Measurements from ENCODE around the gene PARD3B.

The PARD3B gene

DNA sequence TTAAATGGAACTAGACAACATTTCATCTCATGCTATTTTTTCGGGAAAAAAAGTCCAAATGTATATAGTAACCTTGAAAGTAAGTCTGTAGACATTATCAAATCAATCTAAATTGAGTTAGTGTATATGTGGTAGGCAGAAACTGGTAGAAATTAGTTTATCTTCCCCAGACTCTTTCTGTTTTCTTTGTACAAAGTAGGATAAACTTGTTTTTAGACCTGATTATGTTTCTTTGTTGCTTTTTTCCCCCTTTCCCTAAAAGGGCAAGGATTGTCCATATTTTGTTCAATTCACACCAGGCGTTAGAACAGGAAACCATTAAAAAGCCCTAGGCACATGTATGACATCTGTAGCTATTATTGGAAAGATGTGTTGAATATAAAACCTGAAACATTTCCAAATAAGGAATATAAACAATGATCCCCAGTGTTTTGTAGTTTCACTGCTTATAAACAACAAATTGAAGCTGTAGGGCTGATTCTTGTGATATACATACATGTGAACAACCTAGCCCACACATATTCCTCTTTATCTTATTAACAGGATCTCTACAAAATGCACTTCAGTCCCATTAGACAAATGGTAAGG is 528.3 kb downstream of the PARD3B start:
- DNase-seq, result no peak

DNA sequence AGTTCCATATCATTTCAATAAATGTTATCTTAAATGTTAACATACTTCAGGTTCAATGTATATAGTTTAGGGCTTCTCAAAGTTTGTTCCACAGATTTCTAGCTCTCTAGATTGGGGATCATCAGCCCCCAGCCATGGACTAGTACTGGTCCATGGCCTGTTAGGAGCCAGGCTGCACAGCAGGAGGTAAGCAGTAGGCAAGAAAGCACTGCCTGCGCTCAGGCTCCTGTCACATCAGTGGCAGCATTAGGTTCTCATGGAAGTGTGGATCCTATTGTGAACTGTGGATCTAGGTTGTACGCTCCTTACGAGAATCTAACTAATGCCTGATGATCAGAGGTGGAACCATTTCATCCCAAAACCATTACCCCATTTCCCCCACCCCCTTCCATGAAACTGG is 531.1 kb downstream of the PARD3B start:
- no peak for DNase-seq

DNA sequence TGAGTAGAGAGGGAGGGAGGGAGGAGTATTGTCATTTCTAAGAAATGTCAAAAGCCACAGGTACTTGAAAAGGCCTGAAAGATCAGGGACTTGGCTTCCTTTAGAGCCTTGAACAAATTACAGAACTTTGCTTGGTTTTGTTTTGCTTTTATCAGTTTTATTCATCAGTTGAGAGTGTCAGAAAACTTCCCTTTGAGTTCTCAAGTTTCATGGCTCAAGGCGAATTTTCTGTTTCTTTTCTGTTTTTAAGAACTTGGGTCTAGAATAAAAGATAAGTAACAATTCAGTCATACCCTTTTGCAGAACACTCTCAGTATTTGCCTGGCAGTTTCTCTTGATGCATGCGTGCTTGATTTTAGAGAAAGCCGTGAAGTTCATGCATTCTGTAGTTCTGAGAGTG is 531.9 kb downstream of the PARD3B start:
- no peak for DNase-seq

DNA sequence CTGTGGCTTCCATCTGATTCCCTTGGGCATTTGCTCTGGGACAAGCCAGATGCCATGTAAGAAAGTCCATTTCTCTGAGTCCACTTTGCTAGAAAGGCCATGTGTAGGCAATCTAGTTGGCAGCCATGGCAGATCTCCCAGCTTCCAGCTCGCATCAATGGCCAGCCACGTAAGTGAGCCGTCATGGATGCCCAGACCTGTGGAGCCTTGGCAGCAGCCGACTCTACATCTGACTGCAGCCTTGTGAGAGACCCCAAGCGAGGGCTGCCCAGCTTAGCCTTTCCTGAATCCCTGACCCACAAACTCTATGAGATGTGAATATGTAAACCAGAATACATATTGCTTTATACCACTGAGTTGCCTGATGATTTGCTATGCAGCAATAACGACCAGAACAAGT is 533.5 kb downstream of the PARD3B start:
- DNase-seq, result no peak

DNA sequence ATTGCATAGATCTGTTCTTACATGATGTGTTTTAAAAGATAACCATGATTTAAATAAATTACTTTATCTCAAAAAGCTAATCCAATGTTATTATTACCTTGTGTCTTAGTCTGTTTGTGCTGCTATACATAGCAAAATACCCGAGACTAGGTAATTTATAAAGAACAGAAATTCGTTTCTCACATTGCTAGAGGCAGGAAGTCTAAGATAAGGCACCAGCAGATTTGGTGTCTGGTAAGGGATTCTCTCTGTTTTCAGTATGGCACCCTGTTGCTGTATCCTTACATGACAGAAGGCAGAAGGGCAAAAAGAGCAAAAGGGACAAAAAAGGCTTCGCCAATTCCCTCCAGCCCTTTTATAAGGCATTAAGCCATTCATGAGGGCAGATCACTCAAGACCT is 533.9 kb downstream of the PARD3B start:
- DNase-seq, result no peak

DNA sequence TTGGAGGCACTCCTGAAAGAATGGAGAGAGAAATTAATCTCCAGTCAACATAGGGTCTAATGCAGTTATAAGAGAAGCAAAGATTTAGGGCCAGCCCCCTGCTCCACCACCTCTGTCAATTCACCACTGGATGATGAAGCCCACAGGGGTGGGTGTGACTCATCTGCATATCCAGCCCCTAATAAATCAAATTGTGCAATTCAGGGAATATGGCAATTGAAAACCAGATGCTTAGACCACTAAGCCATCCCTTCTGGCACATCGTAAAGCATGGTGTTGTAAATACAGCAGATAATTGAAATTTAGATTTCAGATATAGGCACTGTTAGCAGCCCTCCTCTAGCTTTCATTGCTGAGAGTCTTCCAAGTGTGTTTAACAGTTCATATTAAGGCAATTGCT is 541.4 kb downstream of the PARD3B start:
- peak; percentile 79 for DNase-seq

DNA sequence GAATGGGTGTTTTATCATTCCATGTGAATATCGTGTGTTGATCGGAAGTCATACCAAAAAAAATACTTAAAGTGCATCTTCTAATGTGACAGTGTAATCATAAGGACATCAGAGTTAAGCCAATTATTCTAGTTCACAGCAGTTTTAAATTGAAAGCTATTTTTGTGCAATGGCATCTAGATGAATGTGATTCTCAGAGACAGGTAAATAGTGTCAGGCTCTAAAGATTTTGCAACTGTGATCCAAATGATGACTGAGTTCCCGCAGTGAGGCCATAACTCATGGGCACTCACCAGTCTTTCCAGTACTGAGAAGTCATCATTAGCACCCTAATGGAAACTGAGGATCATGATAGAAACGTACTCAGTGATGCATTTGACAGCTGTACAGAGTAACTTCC is 542.6 kb downstream of the PARD3B start:
- DNase-seq, result no peak

DNA sequence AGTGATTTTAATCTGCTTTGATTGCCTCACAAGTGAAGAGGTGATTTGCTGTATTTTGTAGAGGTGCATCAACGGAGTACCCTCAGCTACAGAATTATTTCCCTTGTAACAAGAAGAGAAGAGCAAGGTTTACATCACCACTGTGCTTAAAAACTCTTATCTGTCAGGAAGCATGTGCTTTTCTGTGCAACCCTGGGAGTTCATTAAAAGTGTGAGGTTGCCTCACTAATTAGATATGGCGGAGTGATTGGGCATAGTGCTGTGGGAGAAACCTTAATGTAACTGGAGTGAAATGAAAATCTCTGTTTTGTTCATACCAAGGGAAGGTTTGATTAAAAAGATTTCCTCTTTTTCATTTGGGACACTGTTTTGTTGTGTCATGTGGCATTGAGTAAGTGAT is 544.7 kb downstream of the PARD3B start:
- DNase-seq, result no peak

DNA sequence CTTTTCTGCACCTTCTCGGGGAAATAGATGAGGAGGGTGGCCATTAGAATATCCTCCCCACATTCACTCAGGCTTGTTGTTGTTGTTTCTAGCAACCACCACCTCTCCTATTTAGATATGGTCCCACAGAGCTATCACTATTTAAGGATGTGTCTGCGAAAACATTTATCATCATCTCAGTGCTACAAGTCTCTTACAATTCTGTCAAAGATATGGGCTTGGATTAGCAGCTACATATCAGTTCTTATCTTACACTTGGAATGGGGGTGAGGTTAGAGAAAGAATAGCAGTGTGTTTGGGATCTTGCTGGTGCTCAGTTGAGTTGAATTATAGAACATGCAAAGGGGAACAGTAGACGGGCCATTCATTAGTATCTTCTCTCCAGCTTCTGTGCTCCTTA is 546.1 kb downstream of the PARD3B start:
- DNase-seq, result no peak

DNA sequence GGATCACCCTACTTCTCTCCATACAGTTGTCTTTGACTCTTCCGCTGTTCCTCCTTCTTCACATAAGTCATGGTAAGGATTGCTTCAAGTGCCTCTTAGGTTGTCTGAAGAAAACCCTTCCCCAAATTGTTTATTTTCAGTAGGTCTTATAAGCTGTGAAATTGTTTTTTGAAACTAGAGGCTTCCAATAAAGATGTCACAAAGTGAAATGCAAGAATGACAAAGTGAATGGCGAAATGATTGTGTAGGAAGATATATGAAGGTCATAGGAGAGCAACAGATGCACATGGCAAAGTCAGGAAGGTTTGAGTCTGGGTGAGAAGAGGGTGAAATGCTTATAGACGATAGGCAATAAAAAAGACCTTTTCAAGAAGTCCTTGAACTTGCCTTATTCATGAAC is 548.8 kb downstream of the PARD3B start:
- no peak for DNase-seq

DNA sequence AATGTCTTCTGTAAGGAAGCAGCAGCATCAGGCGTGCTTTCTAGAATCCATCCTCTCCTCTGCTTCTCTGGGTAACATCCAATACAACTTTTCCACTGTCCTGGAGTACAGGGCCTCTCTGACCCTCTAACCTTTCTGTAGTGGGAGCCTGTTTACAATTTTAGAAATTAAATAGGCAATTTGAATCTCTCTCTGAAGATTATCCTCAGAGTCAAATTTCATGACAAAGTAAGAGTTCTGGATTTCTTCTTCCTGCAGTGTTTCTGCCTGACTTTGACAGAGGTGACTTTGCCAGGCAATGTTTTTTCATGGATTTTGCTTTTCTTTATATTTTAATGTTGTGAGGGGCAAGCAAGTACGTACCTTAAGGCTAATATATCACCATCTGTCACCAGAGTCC is 558.4 kb downstream of the PARD3B start:
- DNase-seq, result no peak

DNA sequence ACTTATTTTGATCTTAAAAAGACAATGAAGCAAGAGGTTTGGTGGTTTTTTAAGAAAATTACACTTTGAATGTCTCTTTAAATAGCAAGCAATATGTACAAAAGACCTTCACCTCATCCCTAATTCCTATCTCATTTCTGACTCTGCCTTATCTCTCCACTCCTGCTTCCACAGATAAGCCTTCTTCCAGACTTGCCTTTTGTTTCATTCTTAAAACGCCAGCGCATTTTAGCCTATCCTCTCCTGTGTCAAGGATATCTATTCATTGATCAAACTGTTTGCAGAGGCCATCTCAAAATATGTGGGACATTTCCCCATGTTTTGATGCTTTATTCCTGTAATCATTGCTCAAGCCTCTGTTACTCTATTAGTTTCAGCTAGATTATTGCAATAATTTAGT is 562.5 kb downstream of the PARD3B start:
- DNase-seq, result no peak

DNA sequence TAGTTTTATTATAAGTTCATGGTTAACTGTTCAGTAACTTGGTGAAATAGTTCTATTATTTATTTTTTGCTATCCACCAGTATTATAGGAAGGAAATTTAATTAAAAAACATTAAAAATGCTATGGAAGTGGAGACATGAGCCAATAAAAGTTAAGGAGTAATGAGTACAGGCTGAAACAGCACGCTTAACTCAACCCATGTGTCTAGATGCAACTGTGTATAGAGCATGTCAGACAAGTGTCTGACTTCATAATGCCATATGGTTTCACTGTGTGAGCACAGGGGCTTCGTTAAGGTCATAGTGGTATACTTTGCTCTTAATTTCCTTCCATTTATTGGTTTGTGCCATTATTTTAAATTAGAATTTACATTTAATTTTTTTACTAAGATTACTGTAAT is 570.2 kb downstream of the PARD3B start:
- peak; percentile 25 for DNase-seq

DNA sequence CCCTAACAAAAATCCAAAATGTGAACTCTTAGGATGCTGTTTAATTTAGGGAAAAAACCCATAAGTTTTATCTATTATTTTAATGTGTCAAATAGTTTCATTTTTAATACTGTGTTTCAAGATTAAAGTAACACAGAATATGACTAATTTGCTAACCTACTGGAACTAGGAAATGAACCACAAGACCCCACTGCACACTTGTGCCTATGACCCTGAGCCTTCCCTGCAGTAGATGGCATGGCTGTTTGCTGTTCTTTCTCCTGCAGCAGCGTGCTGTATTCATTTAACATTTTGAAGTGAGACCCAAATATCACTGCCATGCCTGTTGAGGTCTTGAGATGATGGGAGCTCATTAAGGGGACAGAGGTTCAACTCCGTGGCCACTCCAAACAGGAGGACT is 571.9 kb downstream of the PARD3B start:
- DNase-seq, result no peak

DNA sequence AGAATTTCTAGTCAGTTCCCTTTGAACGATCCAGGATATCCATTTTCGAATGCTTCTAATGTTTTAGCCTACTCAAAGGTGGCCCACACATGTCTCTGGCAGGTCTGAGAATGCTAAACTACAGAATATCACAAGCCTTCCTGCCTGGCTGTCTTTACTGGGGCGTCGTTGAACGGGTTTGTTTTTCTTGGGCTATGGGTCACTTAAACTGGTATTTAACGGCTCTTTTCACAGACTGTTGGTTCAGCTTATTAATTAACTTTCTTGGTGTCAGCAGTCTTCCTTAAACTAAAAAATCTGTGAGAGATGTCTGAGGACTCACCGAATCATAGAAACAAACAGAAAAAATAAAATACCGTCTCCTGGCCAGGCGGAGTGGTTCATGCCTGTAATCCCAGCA is 573.9 kb downstream of the PARD3B start:
- DNase-seq, result no peak

DNA sequence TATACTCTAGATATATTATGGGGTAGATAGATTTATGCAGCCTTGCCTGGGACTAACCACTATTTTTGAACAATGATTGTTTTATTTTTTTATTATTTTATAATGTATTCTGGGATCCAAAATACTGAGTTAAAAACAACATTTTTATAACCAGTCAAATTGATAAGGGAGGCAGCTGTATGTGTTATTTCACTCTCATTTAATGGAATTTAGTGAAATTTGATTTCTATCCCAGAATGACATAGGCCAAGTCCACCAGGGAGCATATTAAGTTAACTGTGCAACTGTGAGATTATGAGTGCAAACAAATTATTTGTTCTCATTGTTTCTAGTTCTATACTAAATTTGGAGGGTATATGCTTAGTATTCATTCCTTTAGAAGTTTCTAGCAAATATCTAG is 583.5 kb downstream of the PARD3B start:
- no peak for DNase-seq

DNA sequence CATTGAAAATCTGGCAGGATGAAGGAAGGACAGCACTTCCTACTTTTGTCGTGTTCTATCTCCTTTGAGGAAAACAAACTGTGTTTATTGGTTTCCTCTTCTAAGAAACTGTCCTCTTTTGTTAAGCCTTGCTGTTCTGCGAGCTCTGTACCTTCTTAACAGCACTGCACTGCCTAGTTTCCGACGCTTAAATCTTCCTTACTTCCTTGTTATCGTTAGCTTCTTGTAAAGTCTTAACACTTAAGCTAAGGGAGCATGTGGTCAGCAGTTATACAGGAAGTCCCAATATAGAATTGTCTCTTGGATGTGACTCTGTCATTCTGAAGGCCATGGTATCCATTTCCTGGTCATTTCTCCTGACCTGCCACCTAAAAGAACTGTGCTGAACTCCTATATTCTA is 584.3 kb downstream of the PARD3B start:
- no peak for DNase-seq

DNA sequence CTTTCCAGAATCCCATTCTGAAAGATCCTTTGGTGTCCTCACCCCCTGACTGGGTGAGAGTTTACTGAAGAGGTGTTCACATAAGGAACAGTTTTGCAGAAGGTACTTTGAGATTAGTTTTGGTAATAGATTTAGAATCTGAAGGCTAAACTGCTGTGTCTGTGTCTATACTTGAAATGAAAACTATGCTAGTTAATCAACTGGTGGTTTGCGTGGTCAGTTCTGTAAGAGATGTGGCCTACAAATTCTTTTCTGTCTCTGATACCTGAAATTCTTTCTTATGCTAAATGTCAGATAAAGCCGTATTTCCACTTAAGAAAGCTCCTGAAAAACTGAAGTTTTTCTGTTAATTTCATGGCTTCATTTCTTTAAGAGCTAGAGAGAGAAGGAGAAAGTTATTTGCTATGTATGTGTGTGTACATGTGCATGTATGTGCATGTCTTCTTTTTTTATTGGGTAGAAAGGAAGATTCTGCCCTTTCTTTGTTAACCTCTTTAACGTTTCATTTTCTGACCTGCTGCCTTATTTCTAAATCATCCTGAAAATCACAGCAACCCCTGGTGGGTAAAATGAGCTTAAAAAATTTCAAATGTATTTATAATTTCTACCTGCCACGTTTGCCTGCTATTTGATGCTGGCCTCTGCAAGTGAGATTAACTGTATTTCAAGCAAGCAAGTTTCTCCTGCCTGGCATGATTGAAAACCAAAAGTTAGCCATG is 585.0 kb downstream of the PARD3B start:
- DNase-seq, result peak; percentile 67

DNA sequence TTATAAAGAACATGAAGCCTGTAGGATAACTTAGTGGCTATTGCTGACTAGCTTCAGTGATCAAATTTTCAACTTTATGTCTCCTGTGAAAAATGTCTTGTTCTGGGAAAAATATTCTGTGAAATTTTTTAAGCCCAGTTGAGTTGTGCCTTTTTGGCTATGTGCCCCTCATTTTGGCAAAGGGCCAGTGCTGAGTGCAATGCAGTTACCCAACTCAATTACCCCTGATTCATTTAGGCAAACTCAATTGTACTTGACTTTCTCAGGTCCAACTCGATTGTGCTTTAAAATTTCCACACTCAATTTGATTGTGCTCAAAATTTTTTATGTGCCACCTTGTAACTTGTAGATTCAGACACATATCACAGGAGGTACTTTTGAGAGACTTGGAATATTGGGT is 588.3 kb downstream of the PARD3B start:
- peak; percentile 20 for DNase-seq

DNA sequence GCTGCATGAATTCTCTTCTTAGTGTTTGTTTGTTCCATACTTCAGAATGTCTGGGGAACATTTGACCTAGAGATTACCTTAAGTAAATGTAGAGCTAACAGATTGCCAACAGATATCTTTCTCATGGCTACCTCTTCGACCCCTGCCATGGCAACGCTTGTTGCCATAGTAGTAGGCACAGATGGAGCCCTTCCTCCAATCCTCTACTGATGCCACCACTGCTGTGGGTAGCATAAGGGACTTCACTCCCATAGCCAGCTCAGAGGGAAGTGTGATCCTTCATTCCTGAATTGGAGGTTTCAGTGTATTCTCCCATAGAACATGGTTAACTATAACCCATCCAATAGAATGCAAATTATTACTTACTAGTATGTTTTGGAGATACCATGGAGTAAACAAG is 593.5 kb downstream of the PARD3B start:
- DNase-seq, result no peak

DNA sequence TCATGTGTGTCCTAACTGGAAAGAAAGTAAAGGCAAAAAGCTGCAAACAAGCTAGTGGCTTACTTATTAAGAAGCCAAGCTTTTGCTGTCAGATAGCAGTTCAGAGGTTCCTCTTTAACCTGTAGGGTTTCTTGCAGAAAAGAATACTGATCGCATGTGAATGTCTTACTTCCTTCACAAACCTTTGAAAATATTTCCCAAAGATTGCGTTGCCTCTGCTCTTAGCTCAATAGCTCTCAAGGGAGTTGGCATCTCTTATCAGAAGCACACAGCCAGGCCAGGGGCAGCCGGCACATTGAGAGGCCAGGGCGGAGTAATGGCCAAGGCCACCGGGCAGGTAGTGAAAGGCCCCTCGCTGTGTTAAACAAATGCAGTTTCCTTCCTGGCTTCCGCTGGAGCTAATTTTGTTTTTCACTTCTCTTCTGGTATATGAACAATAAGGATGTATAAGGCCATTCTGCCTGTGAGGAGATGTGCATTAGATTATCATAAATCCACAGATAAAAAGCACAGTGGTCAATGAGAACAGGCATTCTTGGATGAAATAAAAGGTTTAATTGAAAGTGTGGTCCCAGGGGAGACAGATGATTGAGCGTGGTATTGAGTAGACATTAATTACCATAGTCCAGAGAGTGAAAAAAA is 594.7 kb downstream of the PARD3B start:
- no peak for DNase-seq

DNA sequence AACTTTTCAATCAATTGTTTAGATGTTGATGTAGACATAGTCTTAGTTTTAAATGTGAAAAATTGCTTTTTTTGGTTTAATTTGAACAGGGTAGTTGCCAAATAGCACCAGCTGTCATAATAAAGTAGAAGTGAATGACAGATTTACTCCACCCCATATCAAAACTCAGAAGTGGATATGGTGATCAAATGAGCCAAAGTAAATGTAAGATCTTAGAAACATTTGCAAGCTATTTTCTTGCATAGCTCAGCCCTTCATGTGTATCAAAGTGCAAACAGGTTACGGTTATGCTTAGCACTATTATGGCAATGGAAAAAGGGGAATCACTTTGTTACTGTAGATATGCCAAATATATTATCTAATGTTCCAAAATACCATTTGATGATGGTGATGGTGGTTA is 596.1 kb downstream of the PARD3B start:
- DNase-seq, result no peak

DNA sequence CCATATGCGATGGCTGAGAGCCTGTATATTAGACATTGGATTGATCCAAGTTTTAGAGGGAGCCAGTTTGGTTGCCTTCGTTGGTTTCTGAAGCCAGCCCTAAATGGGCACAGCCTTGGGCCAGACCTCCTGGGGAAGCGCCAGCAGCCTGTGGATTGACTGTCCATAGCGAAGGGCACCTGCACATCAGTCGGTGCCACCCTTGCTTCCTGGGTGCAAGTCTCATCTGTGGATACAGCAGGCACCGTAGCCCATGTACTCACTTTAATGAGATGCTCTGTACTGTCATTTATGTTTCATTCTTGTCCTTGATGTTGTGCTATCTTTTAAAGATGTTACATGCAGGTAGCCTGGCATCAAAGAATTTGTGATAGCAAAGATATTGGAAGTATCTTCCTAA is 600.6 kb downstream of the PARD3B start:
- DNase-seq, result no peak

DNA sequence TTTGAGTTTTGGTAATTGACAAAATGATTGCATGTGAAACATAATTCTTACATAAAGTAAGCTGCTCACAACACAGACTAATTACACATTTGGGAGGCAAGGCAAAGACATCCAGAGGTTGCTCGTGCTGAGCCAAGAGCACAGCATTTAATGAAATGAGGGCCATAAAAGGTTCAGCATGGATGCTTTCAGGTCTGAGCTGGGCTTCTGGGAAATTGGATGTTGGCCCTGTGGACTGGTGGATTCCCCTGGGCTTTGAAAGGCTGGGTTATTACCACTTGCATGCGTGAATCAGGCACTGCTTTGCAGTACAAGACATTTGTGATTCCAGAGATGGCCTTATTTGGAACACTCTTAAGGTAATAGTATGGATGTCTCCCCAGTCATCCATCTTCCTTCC is 603.5 kb downstream of the PARD3B start:
- peak; percentile 35 for DNase-seq
